ENCODE measurements around the gene MRPL1.

GRCh38 chr4:77954690-77955089 lies 92.1 kb downstream of the MRPL1 start:
- TF ChIP-seq CTCF (IDR thresholded peaks at IDR 0.05), result no peak
- TF ChIP-seq EZH2 (IDR thresholded peaks at IDR 0.05), result no peak

All from neural progenitor cell (in vitro differentiated cells).